RPMI7951 (cell line): ENCODE results near the gene NOTCH3. TPM values are rescaled to one million over a fixed set of nuclear protein-coding genes. Genes with fewer than 3 reads are reported as not detected.

Source experiments
- DNase-seq: peaks from one replicate; pipeline ENCODE4 v3.0.0-alpha.2; 2012; ENCODE audit warnings: low read depth
- total RNA-seq: library from RNA; depleted of rRNA; stranded (reverse); fragments of >200 nt; shearing (Covaris generic); gene quantifications from 2 replicates; pipeline ENCODE4 v1.2.3, GENCODE V29; 2014; rRNA removed

The NOTCH3 gene
- total RNA-seq, 1 experiment from 2014 or later = 0.60 TPM

GRCh38 chr19:15123031-15123890 is 77.5 kb downstream of the NOTCH3 start:
- DNase-seq = no peak

- no peak for DNase-seq
Measured at GRCh38 chr19:15122331-15123030, 78.3 kb downstream of the NOTCH3 start.

GRCh38 chr19:15120135-15121026 is 80.4 kb downstream of the NOTCH3 start:
- DNase-seq = no peak

GRCh38 chr19:15118789-15119494 is 81.9 kb downstream of the NOTCH3 start:
- DNase-seq = no peak

- DNase-seq = no peak
Measured at GRCh38 chr19:15118248-15118647, 82.5 kb downstream of the NOTCH3 start.

- no peak for DNase-seq
Measured at GRCh38 chr19:15116856-15117255, 83.9 kb downstream of the NOTCH3 start.

- no peak for DNase-seq
Measured at GRCh38 chr19:15115762-15116615, 84.8 kb downstream of the NOTCH3 start.

GRCh38 chr19:15115080-15115479 is 85.7 kb downstream of the NOTCH3 start:
- DNase-seq = peak; percentile 60

- DNase-seq = peak; percentile 50
Measured at GRCh38 chr19:15114153-15114540, 86.6 kb downstream of the NOTCH3 start.

- no peak for DNase-seq
Measured at GRCh38 chr19:15113245-15114152, 87.3 kb downstream of the NOTCH3 start.

GRCh38 chr19:15112385-15112784 is 88.4 kb downstream of the NOTCH3 start:
- DNase-seq = no peak

- DNase-seq = no peak
Measured at GRCh38 chr19:15111758-15112157, 89.0 kb downstream of the NOTCH3 start.

- no peak for DNase-seq
Measured at GRCh38 chr19:15110418-15110815, 90.4 kb downstream of the NOTCH3 start.

GRCh38 chr19:15109768-15110417 is 90.9 kb downstream of the NOTCH3 start:
- DNase-seq = no peak

Other genes with a start within 250 kb of the NOTCH3 start
- gene SLC1A6, start 221.1 kb downstream of the NOTCH3 start, total RNA-seq = 0.10 and 0.36 TPM in 2 replicates
- gene CASP14, start 151.5 kb downstream of the NOTCH3 start, total RNA-seq = 0.36 and 0.39 TPM in 2 replicates
- gene OR1I1, start 118.8 kb downstream of the NOTCH3 start, total RNA-seq = not detected in 2 replicates
- gene SYDE1, start 93.6 kb downstream of the NOTCH3 start, total RNA-seq = 15.0 and 23.3 TPM in 2 replicates
- gene EPHX3, start 31.5 kb upstream of the NOTCH3 start, total RNA-seq = not detected in 2 replicates
- gene BRD4, start 131.5 kb upstream of the NOTCH3 start, total RNA-seq = 8.3 and 9.1 TPM in 2 replicates
- gene AKAP8, start 178.8 kb upstream of the NOTCH3 start, total RNA-seq = 9.5 and 11.6 TPM in 2 replicates
- 31.6 and 33.8 TPM in 2 replicates for gene AKAP8L, start 218.0 kb upstream of the NOTCH3 start, total RNA-seq
- gene WIZ, start 249.0 kb upstream of the NOTCH3 start, total RNA-seq = 4.2 and 7.1 TPM in 2 replicates